Measurements from ENCODE around the gene FGF10. TPM values are rescaled to one million over a fixed set of nuclear protein-coding genes. Genes with fewer than 3 reads are reported as not detected.

The FGF10 gene
- total RNA-seq, 1 donor from 2014 or later: 4.5 TPM

GRCh38 chr5:44299394-44299793 is 89.8 kb downstream of the FGF10 start:
- no peaks in the 10 kb centered on the region for H3K36me3 Mint-ChIP-seq (ENCODE audit: low read depth)
- TF ChIP-seq CTCF (conservative IDR thresholded peaks at IDR 0.05): no peak
- H3K27ac Mint-ChIP-seq (ENCODE audit: unreplicated experiment): no peak overlapping the region
- no peaks in the 10 kb centered on the region for H3K27me3 Mint-ChIP-seq (ENCODE audit: low read depth)
- peaks cover 1% of the 10 kb centered on the region for H3K9me3 Mint-ChIP-seq
- H3K4me3 Mint-ChIP-seq: no peak overlapping the region
- no peaks in the 10 kb centered on the region for H3K4me1 Mint-ChIP-seq
- DNase-seq (ENCODE audit: low read depth, low spot score): no peak

DNA sequence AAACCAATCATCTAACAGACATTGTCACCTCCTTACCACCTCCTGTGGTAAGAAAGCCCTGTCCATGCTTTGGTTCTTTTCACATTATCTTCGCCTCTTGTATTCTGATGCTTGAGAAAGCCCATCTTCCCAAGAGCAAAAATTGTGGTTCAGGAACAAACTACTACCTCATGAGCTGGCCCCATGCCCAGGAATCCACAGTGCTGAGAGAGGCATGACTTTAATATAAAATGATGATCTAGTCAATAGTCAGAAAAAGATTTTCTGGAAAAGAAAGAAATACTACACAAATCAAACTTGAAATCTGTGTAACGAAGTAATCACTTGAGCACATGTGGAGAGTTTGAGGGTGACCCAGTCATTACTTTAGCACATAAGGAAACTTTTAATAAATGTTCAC is 94.7 kb downstream of the FGF10 start:
- no peak for DNase-seq (ENCODE audit: low read depth, low spot score)
- Mint-ChIP-seq H3K27me3 (ENCODE audit: low read depth) (no peaks in the 10 kb centered on the region), H3K36me3 (ENCODE audit: low read depth) (no peaks in the 10 kb centered on the region), H3K27ac (ENCODE audit: unreplicated experiment) (no peak overlapping the region), H3K4me1 (peaks cover 6% of the 10 kb centered on the region), H3K9me3 (peaks cover 5% of the 10 kb centered on the region), H3K4me3 (no peak overlapping the region)
- TF ChIP-seq CTCF (conservative IDR thresholded peaks at IDR 0.05): no peak

DNA sequence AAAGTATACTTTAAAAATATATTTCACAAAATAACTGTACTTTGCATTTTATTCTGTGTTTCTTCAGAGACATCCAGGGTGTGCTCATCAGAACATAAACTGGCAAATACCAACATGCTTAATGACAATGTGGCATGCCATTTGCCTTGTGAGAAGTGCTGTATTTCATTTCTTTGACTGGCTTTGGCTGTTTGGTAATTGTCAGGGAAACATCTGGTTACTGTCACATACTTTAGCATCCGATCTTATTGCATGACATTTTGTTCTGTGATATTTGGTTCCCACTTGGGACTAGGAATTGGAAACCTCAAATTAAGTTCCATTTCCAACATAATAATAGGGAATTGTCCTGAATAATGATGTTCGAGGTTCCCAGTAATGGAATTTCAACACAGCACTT is 96.5 kb downstream of the FGF10 start:
- no peak for DNase-seq (ENCODE audit: low read depth, low spot score)
- TF ChIP-seq CTCF (conservative IDR thresholded peaks at IDR 0.05): no peak
- Mint-ChIP-seq H3K4me3 (no peak overlapping the region), H3K4me1 (peaks cover 6% of the 10 kb centered on the region), H3K27me3 (ENCODE audit: low read depth) (no peaks in the 10 kb centered on the region), H3K9me3 (peaks cover 7% of the 10 kb centered on the region), H3K36me3 (ENCODE audit: low read depth) (no peaks in the 10 kb centered on the region), H3K27ac (ENCODE audit: unreplicated experiment) (no peak overlapping the region)

- Mint-ChIP-seq H3K4me1 (no peaks in the 10 kb centered on the region), H3K27me3 (ENCODE audit: low read depth) (no peaks in the 10 kb centered on the region), H3K4me3 (no peak overlapping the region), H3K27ac (ENCODE audit: unreplicated experiment) (no peak overlapping the region), H3K9me3 (no peaks in the 10 kb centered on the region), H3K36me3 (ENCODE audit: low read depth) (no peaks in the 10 kb centered on the region)
- TF ChIP-seq CTCF (conservative IDR thresholded peaks at IDR 0.05): no peak
- no peak for DNase-seq (ENCODE audit: low read depth, low spot score)
Observed at GRCh38 chr5:44278469-44278868, 110.8 kb downstream of the FGF10 start.

DNA sequence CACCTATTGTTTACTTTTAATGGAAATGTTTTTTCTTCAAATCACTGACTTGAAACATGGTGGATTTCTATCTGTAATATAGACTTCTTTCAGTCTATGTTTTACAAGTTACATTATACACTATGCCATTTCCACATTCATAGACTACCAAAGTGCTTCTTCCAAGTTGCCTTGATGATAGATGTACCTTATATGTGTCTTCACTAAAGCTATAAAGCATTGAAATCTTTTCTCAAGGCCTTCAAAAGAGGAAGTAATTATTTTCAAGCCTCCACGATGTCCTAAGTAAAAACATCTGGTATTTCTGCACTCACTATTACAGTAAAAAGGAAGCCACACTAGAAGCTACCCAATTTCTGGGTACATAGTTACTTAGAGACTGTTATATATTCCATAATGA is 113.3 kb downstream of the FGF10 start:
- DNase-seq (ENCODE audit: low read depth, low spot score): no peak
- no peak for TF ChIP-seq CTCF (conservative IDR thresholded peaks at IDR 0.05)
- Mint-ChIP-seq H3K9me3 (no peaks in the 10 kb centered on the region), H3K27me3 (ENCODE audit: low read depth) (no peaks in the 10 kb centered on the region), H3K36me3 (ENCODE audit: low read depth) (no peaks in the 10 kb centered on the region), H3K27ac (ENCODE audit: unreplicated experiment) (no peak overlapping the region), H3K4me3 (no peak overlapping the region), H3K4me1 (no peaks in the 10 kb centered on the region)

DNA sequence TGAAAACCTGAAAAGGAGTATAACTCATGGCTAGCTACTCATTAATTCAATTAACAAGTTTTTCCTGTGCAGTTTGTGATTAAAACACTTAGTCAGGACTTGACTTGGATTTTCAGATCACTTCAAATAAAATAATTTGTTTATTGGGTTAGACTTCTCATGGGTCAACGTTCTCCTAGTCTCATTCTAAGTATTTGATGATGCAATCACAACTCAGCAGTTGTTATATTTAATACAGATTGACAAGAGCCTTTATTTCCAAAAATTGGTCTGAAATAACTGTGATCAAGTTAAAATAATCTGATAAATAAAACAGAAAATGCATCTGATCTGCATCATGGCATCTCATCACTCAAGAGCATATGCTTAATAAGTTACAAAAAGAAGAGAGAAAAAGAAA is 113.9 kb downstream of the FGF10 start:
- TF ChIP-seq CTCF (conservative IDR thresholded peaks at IDR 0.05): no peak
- Mint-ChIP-seq H3K4me1 (no peaks in the 10 kb centered on the region), H3K4me3 (no peak overlapping the region), H3K27ac (ENCODE audit: unreplicated experiment) (no peak overlapping the region), H3K36me3 (ENCODE audit: low read depth) (no peaks in the 10 kb centered on the region), H3K27me3 (ENCODE audit: low read depth) (no peaks in the 10 kb centered on the region), H3K9me3 (no peaks in the 10 kb centered on the region)
- DNase-seq (ENCODE audit: low read depth, low spot score): no peak

Measured in neural crest cell (in vitro differentiated cells).